ENCODE results near the gene RCOR3.
"Not testable (repeated sequence)": the region's sequence is repeated elsewhere in the genome, so short reads cannot be mapped to it uniquely, and the experiment has no call there.

RCOR3 gene

GRCh38 chr1:211229365-211229759 lies 29.8 kb upstream of the RCOR3 start:
- no peak overlapping the region for H3K4me3 ChIP-seq (ENCODE audit: low read depth, low read length)

DNA sequence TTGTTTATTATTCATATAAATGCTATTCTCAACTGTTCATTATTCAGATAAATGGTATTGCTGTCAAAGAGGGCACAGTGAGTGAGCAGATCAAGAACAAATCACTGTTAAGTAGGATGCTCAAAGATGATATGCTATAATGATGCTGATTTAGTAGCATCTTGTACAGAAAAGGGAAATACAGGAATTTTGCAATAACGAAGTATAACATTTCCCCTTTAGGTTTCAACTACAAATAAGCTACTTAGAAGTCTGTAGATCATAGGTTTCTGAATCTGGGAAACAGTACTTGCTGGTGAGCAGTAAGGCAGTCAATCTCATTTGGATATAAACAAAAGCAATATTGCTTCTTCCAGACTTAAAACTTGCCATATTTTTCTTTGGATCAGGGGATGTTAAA lies 27.3 kb upstream of the RCOR3 start:
- no peak overlapping the region for H3K4me3 ChIP-seq (ENCODE audit: low read depth, low read length)
- TF ChIP-seq CTCF (IDR thresholded peaks at IDR 0.05; ENCODE audit: control insufficient read depth, extremely low read depth, insufficient read depth), result no peak
- DNase-seq (ENCODE audit: low read depth), result no peak

More at GRCh38 chr1:211229365-211229759, 29.8 kb upstream of the RCOR3 start:
- TF ChIP-seq CTCF (IDR thresholded peaks at IDR 0.05; ENCODE audit: control insufficient read depth, extremely low read depth, insufficient read depth), result no peak
- no peak for DNase-seq (ENCODE audit: low read depth)

- H3K4me3 ChIP-seq (ENCODE audit: low read depth, low read length), result no peak overlapping the region
- no peak for TF ChIP-seq CTCF (IDR thresholded peaks at IDR 0.05; ENCODE audit: control insufficient read depth, extremely low read depth, insufficient read depth)
- no peak for DNase-seq (ENCODE audit: low read depth)
These were observed 22.4 kb upstream of the RCOR3 start for GRCh38 chr1:211236633-211237320.

- no peak for DNase-seq (ENCODE audit: low read depth)
- TF ChIP-seq CTCF (IDR thresholded peaks at IDR 0.05; ENCODE audit: control insufficient read depth, extremely low read depth, insufficient read depth), result no peak
- no peak overlapping the region for H3K4me3 ChIP-seq (ENCODE audit: low read depth, low read length)
These were observed 21.6 kb upstream of the RCOR3 start for GRCh38 chr1:211237579-211237978.

DNA sequence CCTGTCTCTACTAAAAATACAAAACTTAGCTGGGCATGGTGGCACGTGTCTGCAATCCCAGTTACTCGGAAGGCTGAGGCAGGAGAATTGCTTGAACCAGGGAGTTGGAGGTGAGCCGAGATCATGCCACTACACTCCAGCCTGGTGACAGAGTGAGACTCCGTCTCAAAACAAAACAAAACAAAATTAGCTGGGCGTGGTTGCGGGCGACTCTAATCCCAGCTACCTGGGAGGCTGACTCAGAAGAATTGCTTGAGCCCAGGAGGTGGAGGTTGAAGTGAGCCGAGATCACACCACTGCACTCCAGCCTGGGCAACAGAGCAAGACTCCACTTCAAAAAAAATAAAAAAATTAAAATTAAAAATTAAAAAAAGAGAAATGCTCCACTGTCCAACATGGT lies 18.6 kb upstream of the RCOR3 start:
- DNase-seq (ENCODE audit: low read depth); H3K4me3 ChIP-seq (ENCODE audit: low read depth, low read length): not testable (repeated sequence)

DNA sequence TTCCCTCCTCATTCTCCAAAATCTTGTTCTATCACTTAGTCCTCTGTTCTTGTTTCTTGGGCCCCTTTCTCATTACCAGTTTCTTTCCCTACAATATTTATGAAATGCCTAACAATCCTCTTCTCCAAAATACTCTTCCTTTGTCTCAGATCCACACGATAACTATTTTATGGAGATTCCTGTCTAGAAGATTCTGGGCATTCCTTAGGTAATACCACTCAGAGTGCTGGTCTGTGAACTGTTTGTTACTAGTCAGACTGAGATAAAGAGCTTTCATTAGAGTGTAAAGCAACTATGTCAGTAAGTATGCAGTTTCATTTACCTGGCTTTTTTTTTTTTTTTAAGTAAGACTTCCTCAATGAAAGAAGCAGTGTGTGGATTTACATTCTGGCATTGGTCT lies 18.1 kb upstream of the RCOR3 start:
- no peak overlapping the region for H3K4me3 ChIP-seq (ENCODE audit: low read depth, low read length)
- DNase-seq (ENCODE audit: low read depth), result no peak
- no peak for TF ChIP-seq CTCF (IDR thresholded peaks at IDR 0.05; ENCODE audit: control insufficient read depth, extremely low read depth, insufficient read depth)

DNA sequence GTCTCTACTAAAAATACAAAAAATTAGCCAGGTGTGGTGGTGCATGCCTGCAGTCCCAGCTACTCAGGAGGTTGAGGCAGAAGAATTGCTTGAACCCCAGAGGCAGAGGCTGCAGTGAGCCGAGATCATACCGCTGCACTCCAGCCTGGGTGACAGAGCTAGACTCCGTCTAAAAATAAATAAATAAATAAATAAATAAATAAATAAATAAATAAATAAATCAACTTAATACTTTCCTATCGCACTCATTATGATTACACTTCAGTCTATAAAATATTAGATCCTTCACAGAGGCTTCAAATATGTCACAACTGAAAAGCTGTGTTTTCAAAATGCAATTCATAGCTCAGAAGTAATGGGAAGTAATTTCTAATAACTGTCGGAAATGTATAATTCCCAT lies 15.5 kb upstream of the RCOR3 start:
- H3K4me3 ChIP-seq (ENCODE audit: low read depth, low read length); DNase-seq (ENCODE audit: low read depth): not testable (repeated sequence)

DNA sequence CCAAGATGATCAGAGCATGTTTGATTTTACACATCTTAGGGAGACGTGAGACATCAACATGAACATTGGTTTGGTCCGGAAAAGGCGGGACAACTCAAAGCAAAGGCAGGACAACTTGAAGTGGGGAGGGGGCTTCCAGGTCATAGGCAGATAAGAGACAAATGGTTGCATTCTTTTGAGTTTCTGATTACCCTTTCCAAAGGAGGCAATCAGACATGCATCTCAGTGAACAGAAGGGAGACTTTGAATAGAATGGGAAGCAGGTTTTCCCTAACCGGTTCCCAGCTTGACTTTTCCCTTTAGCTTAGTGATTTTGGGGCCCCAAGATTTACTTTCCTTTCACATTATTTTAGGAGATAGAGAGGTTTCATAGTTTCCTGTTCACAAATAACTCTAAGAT lies 12.6 kb upstream of the RCOR3 start:
- H3K4me3 ChIP-seq (ENCODE audit: low read depth, low read length); DNase-seq (ENCODE audit: low read depth): not testable (repeated sequence)

DNA sequence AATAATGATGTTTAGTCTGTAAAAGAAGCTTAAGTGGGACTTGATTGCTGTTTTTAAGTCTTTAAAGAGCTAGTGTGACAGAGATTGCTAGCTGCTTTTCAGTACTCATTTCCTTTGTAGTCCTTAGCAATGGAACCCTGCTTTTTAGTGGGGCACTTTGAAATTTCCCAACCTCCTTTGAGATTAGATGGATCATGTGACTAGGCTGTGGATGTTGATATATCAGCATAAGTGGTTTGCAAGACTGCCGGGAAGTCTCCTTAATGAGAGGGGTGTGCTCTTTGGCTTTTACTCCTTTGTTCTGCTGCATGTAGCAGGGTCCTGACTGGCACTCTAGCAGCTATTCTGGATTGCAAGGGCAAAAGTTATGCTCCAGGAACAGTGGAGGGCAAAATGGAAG lies 11.2 kb upstream of the RCOR3 start:
- no peak overlapping the region for H3K4me3 ChIP-seq (ENCODE audit: low read depth, low read length)
- TF ChIP-seq CTCF (IDR thresholded peaks at IDR 0.05; ENCODE audit: control insufficient read depth, extremely low read depth, insufficient read depth), result no peak
- DNase-seq (ENCODE audit: low read depth), result no peak

- not testable (repeated sequence) for H3K4me3 ChIP-seq (ENCODE audit: low read depth, low read length); DNase-seq (ENCODE audit: low read depth)
These were observed 9.6 kb upstream of the RCOR3 start for GRCh38 chr1:211249611-211250010.

Measured in LNCaP clone FGC (cell line).